NCI-H524 treated with DMSO at 0.1 percent for 48 hours (cell line): ENCODE data around the gene ARHGEF28.
A peak's percentile ranks its signal among the peaks of the same experiment; 100 is the strongest.

Experiments used
- DNase-seq: peaks from one replicate; lab custom pipeline; 2025; lab: John Stamatoyannopoulos, UW

The ARHGEF28 gene

DNA sequence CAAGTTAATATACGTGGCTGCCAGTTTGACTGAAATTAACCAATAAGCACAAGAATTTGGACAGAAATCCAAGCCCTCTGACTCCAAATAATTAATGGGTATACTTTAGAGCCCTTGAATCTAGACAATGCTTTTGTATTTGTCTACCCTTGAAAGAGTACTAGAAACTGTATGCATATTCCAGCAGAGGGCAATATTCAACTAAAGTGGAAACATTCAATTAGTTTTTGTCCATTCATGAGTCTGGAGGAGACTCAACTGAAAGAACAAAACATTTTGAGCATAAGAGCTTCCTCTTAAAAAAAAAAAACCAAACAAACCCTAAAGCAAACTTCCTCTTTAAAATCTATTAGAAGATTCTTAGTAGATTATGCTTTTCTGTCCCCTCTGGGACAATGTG lies 157.8 kb downstream of the ARHGEF28 start:
- peak; percentile 16 for DNase-seq

GRCh38 chr5:73786043-73786831 lies 160.2 kb downstream of the ARHGEF28 start:
- DNase-seq = no peak

DNA sequence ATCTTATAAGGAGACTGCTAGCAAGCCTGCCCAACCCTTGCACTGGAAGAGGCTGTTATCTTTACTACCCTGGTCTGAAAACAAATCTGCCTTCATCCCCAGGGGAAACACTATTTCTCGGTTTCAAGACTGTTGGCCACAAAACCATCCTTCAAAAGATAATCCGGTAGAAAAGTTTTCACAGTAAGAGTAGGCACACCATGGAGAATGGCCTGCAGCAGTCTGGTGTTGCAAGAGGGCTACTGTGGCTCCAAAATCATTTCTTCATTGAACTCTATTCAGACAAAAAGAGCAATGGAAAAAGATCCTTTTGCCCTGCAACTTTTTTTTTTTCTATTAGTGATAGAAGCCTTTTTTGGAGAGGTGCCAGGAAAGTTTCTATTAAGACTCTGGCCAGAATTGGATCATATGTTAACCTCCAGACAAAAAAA lies 163.9 kb downstream of the ARHGEF28 start:
- no peak for DNase-seq

DNA sequence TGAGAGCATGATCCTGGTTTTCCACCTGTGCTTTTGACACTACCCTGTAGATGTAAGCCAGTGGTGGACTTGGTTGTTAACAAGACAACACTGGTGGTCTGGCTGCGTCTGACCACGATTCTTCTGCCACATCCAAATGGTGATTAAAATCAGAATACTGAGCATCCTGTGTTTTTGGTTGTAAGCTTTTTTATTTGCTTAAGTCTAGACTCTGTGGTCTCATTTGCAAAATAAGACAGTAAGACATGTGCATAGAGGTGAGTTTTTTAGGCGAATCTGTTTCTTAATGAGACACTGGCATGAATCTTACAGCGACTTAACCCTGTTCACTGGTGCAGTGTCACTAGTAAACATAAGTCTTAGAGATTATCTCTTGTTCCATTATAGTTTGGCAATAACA lies 165.4 kb downstream of the ARHGEF28 start:
- no peak for DNase-seq

DNA sequence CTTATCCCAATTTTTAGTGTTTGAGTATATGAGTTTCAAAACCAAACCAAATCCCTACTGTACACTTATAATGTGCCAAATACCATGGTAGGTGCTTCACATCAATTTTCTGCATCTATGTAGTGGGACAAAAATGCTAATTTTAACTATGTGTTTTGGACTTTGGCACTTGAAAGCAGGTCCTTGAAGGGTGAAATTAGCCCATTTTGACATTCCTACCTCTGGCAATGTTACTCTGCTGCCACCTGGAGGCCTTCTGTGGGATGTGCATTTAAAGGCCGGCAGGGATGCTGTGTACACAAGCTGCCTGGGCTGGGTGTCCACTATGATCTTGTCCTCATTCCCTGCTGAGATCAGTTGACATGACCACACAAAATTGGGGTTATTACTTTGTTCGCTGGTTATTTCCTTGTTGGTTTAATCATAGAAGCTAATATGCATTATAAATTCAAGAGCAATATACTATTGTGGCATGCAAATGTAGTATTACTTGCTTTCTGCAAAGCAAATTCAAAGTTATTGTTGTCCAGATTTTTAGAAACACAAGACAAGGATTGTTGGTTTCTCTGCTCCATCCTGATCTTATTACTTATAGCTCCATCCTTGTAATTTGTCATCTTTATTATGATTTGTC lies 166.8 kb downstream of the ARHGEF28 start:
- DNase-seq = peak; percentile 17

DNA sequence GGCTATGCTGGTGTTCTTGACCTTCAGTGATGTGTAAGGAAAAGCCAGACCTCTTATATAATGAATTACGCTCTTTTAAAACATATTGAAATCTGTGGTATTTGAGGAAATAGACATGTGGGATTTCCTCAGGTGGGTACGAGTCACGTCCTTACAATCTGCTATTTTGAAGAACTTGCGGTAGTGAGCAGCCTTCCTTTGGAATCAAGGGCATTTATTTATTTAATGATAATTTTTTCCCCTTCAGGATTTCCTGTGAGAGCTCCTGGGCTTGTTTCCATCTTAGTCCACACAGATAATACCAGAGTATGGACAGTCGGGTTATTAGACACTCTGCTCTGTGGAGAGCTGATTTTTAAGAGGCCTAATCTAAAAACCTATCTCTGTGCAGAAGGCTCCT lies 167.9 kb downstream of the ARHGEF28 start:
- DNase-seq = no peak

DNA sequence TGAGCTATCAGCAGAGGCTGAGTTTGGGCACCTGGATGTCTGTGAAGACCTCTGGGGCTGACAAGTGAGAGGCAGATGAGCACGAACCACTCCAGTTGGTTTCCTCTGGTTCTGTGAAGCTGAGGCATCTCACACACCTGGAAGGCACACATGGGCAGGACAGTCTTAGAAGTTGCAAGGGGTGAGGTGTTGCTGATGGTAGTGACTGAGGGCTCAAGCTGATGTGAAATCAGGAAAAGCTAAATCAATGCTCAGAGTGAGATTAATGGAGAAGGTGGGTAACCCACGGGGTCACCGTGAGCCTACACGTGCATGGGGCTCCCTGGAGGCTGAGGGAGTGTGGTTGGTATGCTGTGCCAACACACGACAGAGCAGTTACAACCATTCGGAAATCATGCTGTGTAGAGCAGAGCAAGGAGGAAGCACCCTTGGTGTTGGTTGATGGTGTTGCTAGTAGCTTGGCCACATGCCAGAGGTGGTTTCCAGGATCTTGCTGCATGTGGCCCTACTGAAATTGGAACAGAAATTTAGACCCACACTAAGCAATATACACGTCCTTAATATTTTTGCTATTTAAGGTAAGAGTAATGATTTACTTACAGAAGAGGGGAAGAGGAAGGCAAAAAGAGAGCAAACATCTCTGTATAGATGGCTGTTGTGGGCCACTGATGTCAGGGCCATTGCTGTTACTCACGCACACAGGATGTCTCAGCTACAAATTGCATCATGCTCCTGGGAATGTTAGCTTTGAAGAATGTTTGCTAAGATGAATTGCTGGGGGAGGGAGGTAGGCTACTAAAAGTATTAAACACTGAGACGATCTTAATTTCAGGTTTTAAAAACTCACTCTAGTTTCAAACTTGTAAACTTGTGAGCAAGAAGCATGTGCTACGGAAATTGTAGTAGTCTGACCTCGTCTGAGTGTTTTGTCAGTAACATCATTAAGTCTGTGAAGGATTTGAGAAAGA lies 170.5 kb downstream of the ARHGEF28 start:
- no peak for DNase-seq

DNA sequence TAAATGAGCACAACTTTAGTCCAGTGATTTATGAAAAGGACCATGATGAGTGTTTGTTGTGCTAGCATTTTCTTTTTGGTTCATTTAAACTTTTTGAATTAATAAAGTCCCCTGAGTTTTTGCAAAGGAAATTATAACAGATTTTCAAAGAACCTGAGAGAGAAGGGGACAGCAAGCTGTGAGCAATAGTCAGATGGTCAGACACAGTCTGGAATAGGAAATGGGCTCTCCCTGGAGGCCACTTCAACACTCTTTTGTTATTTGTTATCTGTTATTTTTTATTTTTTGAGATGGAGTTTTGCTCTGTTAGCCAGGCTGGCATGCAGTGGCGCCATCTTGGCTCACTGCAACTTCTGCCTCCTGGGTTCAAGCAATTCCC lies 171.1 kb downstream of the ARHGEF28 start:
- DNase-seq = no peak

GRCh38 chr5:73799401-73799972 lies 173.5 kb downstream of the ARHGEF28 start:
- DNase-seq = no peak

GRCh38 chr5:73801686-73802085 lies 175.7 kb downstream of the ARHGEF28 start:
- DNase-seq = no peak

GRCh38 chr5:73805449-73805848 lies 179.5 kb downstream of the ARHGEF28 start:
- DNase-seq = no peak

DNA sequence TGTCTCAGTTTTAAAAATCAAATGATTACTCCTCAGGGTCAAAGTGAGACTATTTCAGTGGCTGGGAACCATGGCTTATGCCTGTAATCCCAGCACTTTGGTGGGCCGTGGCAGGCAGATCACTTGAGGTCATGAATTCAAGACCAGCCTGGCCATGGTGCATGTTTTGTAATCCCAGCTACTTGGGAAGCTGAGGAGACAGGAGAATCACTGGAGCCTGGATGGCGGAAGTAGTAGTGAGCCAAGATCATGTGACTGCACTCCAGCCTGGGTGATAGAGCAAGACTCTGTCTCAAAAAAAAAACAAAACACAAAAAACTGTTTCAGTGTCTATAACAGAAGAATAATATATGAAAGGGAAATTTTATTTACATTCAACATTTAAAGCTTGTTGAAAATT lies 182.9 kb downstream of the ARHGEF28 start:
- no peak for DNase-seq

GRCh38 chr5:73810429-73810828 lies 184.4 kb downstream of the ARHGEF28 start:
- no peak for DNase-seq

DNA sequence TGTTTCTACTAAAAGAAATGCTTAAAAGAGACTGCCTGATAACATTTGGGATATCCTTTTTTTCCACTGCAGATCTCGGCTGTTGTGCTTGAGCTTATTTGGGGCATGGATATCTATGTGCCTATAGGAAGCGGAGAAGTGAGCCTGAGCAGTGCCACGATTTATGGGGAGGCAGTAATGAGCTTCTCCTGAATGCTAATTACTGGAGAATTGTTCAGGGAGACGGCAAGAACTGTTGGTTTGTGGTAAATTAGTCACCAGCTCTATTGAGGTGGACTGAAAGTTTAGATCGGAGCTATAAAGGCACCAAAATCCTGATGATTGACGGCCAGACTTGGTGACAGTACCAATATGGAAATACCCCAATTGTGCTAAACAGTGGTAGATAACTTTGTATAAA lies 186.5 kb downstream of the ARHGEF28 start:
- DNase-seq = no peak

DNA sequence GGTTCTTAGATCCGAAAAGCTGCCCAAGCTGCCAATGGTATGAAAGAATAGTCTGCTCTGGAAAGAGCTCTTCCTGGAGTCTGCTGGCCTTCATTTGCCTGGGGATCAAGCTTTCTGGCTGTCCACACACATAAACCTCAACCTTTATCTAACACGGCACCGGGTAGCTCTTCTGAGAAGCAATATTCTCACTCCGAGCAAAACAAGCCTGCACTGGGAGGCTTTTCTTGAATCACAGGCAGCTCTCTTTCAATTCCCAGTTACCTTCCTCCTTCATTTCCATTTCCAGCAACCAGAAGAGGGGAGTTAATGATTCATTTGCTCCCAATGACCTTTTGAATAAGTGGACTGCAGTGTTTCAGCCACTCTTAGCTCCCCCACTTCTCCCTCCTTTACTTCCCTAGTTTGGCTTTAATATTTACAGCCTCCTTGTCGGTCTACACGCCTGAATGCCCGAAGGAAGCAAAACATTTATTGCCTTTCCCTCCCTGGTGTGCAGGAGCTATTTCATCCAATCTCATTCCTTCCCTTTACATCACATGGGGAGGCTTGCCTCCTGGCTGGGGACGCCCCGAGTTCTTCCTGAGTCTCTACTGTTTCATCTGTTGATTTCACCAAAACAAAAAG lies 187.1 kb downstream of the ARHGEF28 start:
- DNase-seq = no peak

- DNase-seq = no peak
Measured at GRCh38 chr5:73814233-73814846, 188.3 kb downstream of the ARHGEF28 start.

DNA sequence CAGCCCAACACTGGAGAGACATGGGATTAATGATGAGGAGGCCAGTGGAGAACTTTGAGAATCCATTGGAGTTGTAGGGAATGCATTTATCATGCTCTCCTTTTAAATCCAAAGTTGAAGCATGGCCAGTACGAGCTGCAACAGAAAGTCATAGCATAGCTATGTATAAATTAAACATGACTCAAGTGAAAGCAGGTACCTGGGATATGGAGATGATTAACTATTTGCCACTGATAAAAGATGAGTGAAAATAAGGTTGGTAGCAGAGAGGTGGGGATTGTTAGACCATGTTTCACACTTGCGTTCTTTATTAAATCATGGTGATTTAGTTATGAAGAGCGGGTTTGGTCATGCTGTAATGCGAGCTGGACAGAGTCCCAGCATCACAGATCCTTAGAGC lies 189.6 kb downstream of the ARHGEF28 start:
- no peak for DNase-seq

GRCh38 chr5:73816656-73817420 lies 190.8 kb downstream of the ARHGEF28 start:
- no peak for DNase-seq

GRCh38 chr5:73818357-73818756 lies 192.4 kb downstream of the ARHGEF28 start:
- no peak for DNase-seq

DNA sequence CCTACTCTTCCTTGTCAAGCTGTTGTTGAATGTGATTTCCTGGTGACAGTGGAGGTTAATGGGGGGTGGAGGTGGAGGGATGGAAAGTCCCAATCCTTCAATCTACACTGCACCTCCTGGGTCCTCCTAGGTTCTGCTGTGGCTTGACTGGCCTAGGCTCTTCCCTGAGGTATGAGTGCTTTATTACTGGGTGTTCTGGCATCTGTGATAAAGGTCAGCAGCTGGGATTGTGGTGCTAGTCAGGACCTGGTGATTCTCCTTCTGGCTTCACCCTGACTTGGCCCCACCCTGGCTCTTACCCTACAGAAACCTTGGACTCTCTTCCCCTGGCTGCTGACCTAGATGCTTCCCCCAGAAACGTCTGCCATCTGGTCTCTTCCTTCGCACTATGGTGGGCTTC lies 194.3 kb downstream of the ARHGEF28 start:
- DNase-seq = no peak

DNA sequence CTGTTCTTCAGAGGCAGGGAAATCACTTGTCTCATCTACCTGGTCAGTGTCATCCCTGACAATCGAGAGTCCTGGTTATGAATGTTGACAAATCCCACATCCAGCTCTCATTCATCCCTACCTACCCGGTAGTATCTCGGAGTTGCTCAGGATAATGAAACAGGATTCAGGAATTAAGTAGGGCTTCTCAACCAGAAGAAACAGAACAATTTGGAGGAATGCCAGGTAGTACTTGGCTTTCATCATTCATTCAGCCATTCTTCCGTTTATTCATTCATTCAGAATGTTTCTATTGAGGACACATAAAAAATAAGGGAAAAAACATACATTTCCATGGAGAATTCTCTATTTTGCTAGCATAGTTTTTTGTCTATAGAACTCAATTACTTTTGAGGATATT lies 195.0 kb downstream of the ARHGEF28 start:
- DNase-seq = no peak
